AML-193 (cell line): ENCODE data around the gene SDF2.

Experiments
- DNase-seq, 2 experiments: peaks; one replicate each; lab custom pipeline; 2025; lab: John Stamatoyannopoulos, UW

The SDF2 gene

GRCh38 chr17:28661635-28662526 is at the start of gene SDF2, which contains the start of gene SUPT6H:
SDF2 (minus strand) TSS chr17:28661906; CDS start chr17:28661876, 30 bp downstream.
SUPT6H (plus strand) TSS chr17:28662205; CDS start chr17:28673402, 11,197 bp downstream.
- peak; percentile 92 to 97 for DNase-seq

GRCh38 chr17:28710861-28711722 is 49.4 kb upstream of the SDF2 start:
- peak; percentile 87 to 89 for DNase-seq

GRCh38 chr17:28707339-28707720 is 45.6 kb upstream of the SDF2 start:
- DNase-seq = no peak

- DNase-seq = no peak
Measured at GRCh38 chr17:28706471-28707338, 45.0 kb upstream of the SDF2 start.

GRCh38 chr17:28705728-28706334 is 44.1 kb upstream of the SDF2 start:
- no peak for DNase-seq

GRCh38 chr17:28705074-28705659 is 43.5 kb upstream of the SDF2 start:
- DNase-seq = no peak

GRCh38 chr17:28704219-28704858 is 42.6 kb upstream of the SDF2 start:
- DNase-seq = no peak

- no peak for DNase-seq
Measured at GRCh38 chr17:28703552-28704218, 42.0 kb upstream of the SDF2 start.

- no peak for DNase-seq
Measured at GRCh38 chr17:28702752-28703150, 41.0 kb upstream of the SDF2 start.

GRCh38 chr17:28702026-28702751 is 40.5 kb upstream of the SDF2 start:
- DNase-seq = no peak

- DNase-seq = no peak
Measured at GRCh38 chr17:28700830-28701492, 39.3 kb upstream of the SDF2 start.

GRCh38 chr17:28700278-28700677 is 38.6 kb upstream of the SDF2 start:
- no peak for DNase-seq

- peak in 1 of 2 experiments; percentile 12 for DNase-seq
Measured at GRCh38 chr17:28698253-28698941, 36.7 kb upstream of the SDF2 start.

GRCh38 chr17:28693869-28694268 is 32.2 kb upstream of the SDF2 start:
- DNase-seq = no peak

- DNase-seq = no peak
Measured at GRCh38 chr17:28689011-28689410, 27.3 kb upstream of the SDF2 start.

GRCh38 chr17:28688481-28688880 is 26.8 kb upstream of the SDF2 start:
- DNase-seq = no peak

GRCh38 chr17:28686296-28686695 is 24.6 kb upstream of the SDF2 start:
- DNase-seq = no peak

GRCh38 chr17:28685366-28685765 is 23.7 kb upstream of the SDF2 start:
- no peak for DNase-seq
